GM12878 (cell line): ENCODE measurements around the gene FLAD1. TPM values are rescaled to one million over a fixed set of nuclear protein-coding genes. Genes with fewer than 3 reads are reported as not detected.
A peak's percentile ranks its signal among the peaks of the same experiment; 100 is the strongest.

Source experiments
- CBX5 ChIP-seq: sonication (generic); IDR thresholded peaks from 2 replicates; pipeline ENCODE4 v1.6.1; 2016; ENCODE audit warnings: low read depth, moderate library complexity, mild to moderate bottlenecking, inconsistent platforms
- CUX1 ChIP-seq: IDR thresholded peaks from 2 replicates; pipeline ENCODE4 v1.6.1; 2012; ENCODE audit warnings: improper control_type of control experiment, low read depth, low read length; ENCODE audit not compliant: insufficient replicate concordance
- ESRRA ChIP-seq: IDR thresholded peaks from 2 replicates; pipeline ENCODE4 v1.6.1; 2012; ENCODE audit warnings: mild to moderate bottlenecking, low read length, improper control_type of control experiment
- HDAC6 ChIP-seq: fragments of 200-600 bp; sonication (generic); IDR thresholded peaks from one replicate; pipeline ENCODE4 v1.8.0; 2017; ENCODE audit warnings: antibody characterized with exemption; ENCODE audit not compliant: unreplicated experiment
- KAT2A ChIP-seq: conservative IDR thresholded peaks from 2 replicates; pipeline ENCODE4 v1.6.1; 2011; ENCODE audit warnings: low read depth, low read length; ENCODE audit not compliant: control insufficient read depth
- MEF2B ChIP-seq: fragments of 450-650 bp; IDR thresholded peaks from 2 replicates; pipeline ENCODE4 v1.6.1; 2018; ENCODE audit warnings: mild to moderate bottlenecking, moderate library complexity; ENCODE audit not compliant: partially characterized antibody, poor library complexity, severe bottlenecking
- MTA2 ChIP-seq: fragments of 450-650 bp; IDR thresholded peaks from 2 replicates; pipeline ENCODE4 v1.6.1; 2016; ENCODE audit warnings: low read depth, mild to moderate bottlenecking, moderate library complexity
- NBN ChIP-seq: fragments of 450-650 bp; IDR thresholded peaks from 2 replicates; pipeline ENCODE4 v1.6.1; 2016
- NR2C2 ChIP-seq: IDR thresholded peaks from 2 replicates; pipeline ENCODE4 v1.6.1; 2011; ENCODE audit warnings: borderline replicate concordance, low read depth; ENCODE audit not compliant: control insufficient read depth, insufficient read length
- TAF1 ChIP-seq: IDR thresholded peaks from 2 replicates; pipeline ENCODE4 v1.6.1; 2011; ENCODE audit warnings: mild to moderate bottlenecking, low read depth, low read length, borderline replicate concordance
- ZNF24 ChIP-seq: fragments of 450-650 bp; IDR thresholded peaks from 2 replicates; pipeline ENCODE4 v1.6.1; 2017; ENCODE audit warnings: antibody characterized with exemption, mild to moderate bottlenecking
- ZNF384 ChIP-seq: IDR thresholded peaks from 2 replicates; pipeline ENCODE4 v1.6.1; 2012; ENCODE audit warnings: low read depth, mild to moderate bottlenecking, low read length, improper control_type of control experiment, borderline replicate concordance
- polyA plus RNA-seq, 11 experiments: library from polyadenylated mRNA; depleted of rRNA in 4 of 11; unstranded in 6 of 11; stranded (reverse) in 5 of 11; fragments of >200 nt; fragmentation: Nextera tagmentation in 4 of 11; fragmentation: Illumina TruSeq in 1 of 11; extraction: Ambion mirVana in 4 of 11; extraction: Trizol in 1 of 11; gene quantifications; 1 replicate in 1 of 11; 2 replicates in 10 of 11; pipeline versions ENCODE4 v1.2.1 to v1.2.3, GENCODE V29; 2011 to 2016; ENCODE audit warnings: inconsistent platforms in 2 of 11, missing spikeins in 2 of 11, low read depth in 1 of 11
- total RNA-seq, 4 experiments: library from RNA; depleted of rRNA in 3 of 4; stranded (reverse); fragments of >200 nt in 3 of 4; fragmentation: Illumina TruSeq in 1 of 4; extraction: Trizol in 1 of 4; gene quantifications; 2 replicates each; pipeline versions ENCODE4 v1.2.1 to v1.2.3, GENCODE V29; 2013 to 2021
- TF ChIP-seq, protein P1 (sequence below): fragments of 450-650 bp; IDR thresholded peaks from 2 replicates; pipeline ENCODE4 v1.6.1; 2017; ENCODE audit warnings: mild to moderate bottlenecking
- TF ChIP-seq, protein P2 (sequence below): fragments of 150-350 bp; IDR thresholded peaks from 2 replicates; pipeline ENCODE4 v1.6.1; 2016; ENCODE audit warnings: low read depth, low read length
- TF ChIP-seq, protein P3 (sequence below): fragments of 450-650 bp; conservative IDR thresholded peaks from 2 replicates; pipeline ENCODE4 v1.6.1; 2017; ENCODE audit warnings: mild to moderate bottlenecking, moderate library complexity

FLAD1 gene
- total and polyA plus RNA-seq, 10 of the 15 experiments (the other 5 are each of a cell fraction or from before 2014, with no cell fraction given), result 22.9 to 93.4 (median 56.6) TPM

DNA sequence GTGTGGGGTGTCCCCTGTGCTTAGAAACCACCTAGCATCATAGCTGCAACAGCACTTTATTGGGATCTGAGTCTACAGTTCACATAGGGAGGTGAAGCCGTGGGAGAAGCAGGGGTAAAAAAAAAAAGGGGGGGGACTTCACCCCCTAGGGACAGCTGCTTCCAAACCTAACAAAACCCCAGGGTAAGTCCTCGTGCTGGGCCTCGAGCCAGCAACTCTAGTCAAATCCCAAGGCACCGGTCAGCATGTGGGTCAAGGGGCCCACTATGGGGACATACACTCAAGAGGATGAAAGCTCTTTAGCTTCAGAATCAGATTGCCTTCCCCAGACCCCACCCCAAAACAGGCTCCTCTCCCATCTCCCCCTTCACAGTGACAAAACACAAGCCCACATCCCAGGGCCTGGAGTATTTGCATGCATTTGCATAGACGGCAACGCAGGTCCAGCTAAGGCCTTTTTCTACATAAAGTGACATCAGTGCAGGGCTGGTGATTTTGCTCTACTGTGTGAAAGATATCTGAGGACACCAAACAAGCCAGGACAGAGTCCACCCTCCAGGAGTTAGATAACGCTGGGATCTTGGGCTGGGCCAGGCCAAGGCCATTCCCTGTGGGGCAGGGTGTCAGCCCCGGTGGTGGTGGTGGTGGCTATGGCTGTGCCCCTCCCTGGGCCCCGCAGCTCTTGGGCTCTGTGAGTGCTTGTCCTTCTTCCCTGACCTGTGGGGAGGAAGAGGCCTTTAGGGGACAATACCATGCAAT, 38.6 kb upstream of the FLAD1 start (continued):
- TF ChIP-seq, protein P1, sequence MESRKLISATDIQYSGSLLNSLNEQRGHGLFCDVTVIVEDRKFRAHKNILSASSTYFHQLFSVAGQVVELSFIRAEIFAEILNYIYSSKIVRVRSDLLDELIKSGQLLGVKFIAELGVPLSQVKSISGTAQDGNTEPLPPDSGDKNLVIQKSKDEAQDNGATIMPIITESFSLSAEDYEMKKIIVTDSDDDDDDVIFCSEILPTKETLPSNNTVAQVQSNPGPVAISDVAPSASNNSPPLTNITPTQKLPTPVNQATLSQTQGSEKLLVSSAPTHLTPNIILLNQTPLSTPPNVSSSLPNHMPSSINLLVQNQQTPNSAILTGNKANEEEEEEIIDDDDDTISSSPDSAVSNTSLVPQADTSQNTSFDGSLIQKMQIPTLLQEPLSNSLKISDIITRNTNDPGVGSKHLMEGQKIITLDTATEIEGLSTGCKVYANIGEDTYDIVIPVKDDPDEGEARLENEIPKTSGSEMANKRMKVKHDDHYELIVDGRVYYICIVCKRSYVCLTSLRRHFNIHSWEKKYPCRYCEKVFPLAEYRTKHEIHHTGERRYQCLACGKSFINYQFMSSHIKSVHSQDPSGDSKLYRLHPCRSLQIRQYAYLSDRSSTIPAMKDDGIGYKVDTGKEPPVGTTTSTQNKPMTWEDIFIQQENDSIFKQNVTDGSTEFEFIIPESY, result no peak
- TF ChIP-seq ESRRA (no peak), CBX5 (no peak), HDAC6 (no peak), MTA2 (no peak), ZNF24 (no peak), ZNF384 (0 out of 2 replicates have a peak, but pooled peaks have one; percentile 28), CUX1 (peak; percentile 27), NBN (no peak), NR2C2 (no peak), TAF1 (no peak), KAT2A (no peak), MEF2B (peak; percentile 88)
- TF ChIP-seq, protein P2, sequence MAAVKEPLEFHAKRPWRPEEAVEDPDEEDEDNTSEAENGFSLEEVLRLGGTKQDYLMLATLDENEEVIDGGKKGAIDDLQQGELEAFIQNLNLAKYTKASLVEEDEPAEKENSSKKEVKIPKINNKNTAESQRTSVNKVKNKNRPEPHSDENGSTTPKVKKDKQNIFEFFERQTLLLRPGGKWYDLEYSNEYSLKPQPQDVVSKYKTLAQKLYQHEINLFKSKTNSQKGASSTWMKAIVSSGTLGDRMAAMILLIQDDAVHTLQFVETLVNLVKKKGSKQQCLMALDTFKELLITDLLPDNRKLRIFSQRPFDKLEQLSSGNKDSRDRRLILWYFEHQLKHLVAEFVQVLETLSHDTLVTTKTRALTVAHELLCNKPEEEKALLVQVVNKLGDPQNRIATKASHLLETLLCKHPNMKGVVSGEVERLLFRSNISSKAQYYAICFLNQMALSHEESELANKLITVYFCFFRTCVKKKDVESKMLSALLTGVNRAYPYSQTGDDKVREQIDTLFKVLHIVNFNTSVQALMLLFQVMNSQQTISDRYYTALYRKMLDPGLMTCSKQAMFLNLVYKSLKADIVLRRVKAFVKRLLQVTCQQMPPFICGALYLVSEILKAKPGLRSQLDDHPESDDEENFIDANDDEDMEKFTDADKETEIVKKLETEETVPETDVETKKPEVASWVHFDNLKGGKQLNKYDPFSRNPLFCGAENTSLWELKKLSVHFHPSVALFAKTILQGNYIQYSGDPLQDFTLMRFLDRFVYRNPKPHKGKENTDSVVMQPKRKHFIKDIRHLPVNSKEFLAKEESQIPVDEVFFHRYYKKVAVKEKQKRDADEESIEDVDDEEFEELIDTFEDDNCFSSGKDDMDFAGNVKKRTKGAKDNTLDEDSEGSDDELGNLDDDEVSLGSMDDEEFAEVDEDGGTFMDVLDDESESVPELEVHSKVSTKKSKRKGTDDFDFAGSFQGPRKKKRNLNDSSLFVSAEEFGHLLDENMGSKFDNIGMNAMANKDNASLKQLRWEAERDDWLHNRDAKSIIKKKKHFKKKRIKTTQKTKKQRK, result no peak
- TF ChIP-seq, protein P3, sequence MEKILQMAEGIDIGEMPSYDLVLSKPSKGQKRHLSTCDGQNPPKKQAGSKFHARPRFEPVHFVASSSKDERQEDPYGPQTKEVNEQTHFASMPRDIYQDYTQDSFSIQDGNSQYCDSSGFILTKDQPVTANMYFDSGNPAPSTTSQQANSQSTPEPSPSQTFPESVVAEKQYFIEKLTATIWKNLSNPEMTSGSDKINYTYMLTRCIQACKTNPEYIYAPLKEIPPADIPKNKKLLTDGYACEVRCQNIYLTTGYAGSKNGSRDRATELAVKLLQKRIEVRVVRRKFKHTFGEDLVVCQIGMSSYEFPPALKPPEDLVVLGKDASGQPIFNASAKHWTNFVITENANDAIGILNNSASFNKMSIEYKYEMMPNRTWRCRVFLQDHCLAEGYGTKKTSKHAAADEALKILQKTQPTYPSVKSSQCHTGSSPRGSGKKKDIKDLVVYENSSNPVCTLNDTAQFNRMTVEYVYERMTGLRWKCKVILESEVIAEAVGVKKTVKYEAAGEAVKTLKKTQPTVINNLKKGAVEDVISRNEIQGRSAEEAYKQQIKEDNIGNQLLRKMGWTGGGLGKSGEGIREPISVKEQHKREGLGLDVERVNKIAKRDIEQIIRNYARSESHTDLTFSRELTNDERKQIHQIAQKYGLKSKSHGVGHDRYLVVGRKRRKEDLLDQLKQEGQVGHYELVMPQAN, result no peak
